ENCODE measurements around the gene BRMS1.
"Not testable (repeated sequence)": the region's sequence is repeated elsewhere in the genome, so short reads cannot be mapped to it uniquely, and the experiment has no call there.

The BRMS1 gene

DNA sequence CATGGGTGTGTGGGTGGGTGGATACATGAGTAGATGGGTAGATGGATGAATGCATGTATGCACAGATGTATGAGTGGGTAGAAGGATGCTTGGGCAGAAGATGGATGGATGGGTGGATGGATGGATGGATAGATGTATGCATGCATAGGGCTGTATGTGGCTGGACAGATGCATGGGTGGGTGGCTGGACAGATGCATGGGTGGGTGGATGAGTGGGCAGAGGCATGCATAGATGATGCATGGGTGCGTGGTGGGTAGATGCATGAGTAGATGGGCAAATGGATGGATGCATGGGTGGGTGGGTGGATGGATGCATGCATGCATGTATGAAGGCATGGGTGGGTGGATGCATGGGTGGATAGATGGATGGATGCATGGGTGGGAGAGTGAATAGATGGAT lies 21.2 kb downstream of the BRMS1 start:
- TF ChIP-seq, protein P1, sequence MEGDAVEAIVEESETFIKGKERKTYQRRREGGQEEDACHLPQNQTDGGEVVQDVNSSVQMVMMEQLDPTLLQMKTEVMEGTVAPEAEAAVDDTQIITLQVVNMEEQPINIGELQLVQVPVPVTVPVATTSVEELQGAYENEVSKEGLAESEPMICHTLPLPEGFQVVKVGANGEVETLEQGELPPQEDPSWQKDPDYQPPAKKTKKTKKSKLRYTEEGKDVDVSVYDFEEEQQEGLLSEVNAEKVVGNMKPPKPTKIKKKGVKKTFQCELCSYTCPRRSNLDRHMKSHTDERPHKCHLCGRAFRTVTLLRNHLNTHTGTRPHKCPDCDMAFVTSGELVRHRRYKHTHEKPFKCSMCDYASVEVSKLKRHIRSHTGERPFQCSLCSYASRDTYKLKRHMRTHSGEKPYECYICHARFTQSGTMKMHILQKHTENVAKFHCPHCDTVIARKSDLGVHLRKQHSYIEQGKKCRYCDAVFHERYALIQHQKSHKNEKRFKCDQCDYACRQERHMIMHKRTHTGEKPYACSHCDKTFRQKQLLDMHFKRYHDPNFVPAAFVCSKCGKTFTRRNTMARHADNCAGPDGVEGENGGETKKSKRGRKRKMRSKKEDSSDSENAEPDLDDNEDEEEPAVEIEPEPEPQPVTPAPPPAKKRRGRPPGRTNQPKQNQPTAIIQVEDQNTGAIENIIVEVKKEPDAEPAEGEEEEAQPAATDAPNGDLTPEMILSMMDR (IDR thresholded peaks at IDR 0.05) = no peak

DNA sequence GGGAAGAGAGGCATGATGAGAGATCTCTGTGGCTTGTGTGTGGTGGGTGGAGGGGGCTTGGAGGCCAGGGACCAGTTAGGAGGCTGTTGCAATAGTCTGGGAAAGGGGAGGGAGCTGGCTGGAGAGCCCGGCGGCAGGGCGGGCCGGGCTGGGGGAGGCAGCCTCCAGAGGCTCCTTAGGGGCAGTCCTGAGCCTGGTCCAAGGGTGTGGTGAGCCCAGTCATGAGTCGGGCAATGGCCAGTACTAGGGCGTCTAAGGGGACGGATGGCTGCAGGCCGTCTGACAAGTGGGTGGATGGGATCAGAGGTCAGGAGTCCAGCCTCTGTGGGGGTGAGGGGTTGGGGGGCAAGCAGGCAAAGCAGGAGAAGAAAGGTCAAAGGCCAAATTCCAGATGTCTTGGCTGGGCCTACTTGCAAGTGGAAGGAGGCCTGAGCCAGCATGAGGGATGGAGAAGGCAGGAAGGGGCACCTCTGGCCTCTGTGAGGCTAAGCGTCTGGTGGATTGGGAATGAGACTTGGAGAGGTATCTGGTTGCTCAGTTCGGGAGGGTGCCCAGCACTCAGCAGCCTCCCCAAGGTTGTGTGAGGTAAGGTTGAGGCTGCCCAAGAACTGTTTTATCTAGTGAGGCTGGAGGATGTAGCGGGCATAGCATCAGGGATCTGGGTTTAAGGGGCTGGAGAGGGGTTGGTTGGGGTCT lies 22.0 kb downstream of the BRMS1 start:
- TF ChIP-seq, protein P1 (IDR thresholded peaks at IDR 0.05) = no peak
- peak; percentile 81 for DNase-seq (ENCODE audit: low spot score)
- Histone ChIP-seq H3K4me3 (no peak overlapping the region), H3K27ac (peak overlapping the region in 1 of 2 donors; percentile 56)

More for the DNA sequence above, 21.2 kb downstream of the BRMS1 start:
- Histone ChIP-seq H3K4me3 (no peak overlapping the region), H3K27ac (no peak overlapping the region)
- DNase-seq (ENCODE audit: low spot score) = no peak

DNA sequence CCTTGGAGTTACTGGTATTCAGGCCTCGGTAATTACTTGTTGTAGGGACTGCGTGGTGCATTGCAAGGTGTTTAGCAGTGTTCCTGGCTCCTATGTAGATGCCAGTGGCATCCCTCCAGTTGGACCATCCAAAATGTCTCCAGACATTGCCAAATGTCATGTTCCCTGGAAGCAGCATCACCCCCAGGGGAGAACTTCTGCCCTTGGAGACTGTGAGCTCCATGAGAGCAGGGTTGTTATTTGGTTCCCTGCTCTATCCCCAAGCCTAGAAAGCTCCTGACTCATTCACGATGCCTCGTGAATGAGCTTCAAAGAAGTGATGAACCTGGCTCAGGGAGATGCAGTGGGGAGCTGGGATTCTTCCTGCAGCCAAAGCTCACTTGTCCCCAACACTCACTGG lies 23.3 kb downstream of the BRMS1 start:
- Histone ChIP-seq H3K27ac (peak overlapping the region in 1 of 2 donors; percentile 56), H3K4me3 (no peak overlapping the region)
- no peak for DNase-seq (ENCODE audit: low spot score)
- TF ChIP-seq, protein P1 (IDR thresholded peaks at IDR 0.05) = no peak

DNA sequence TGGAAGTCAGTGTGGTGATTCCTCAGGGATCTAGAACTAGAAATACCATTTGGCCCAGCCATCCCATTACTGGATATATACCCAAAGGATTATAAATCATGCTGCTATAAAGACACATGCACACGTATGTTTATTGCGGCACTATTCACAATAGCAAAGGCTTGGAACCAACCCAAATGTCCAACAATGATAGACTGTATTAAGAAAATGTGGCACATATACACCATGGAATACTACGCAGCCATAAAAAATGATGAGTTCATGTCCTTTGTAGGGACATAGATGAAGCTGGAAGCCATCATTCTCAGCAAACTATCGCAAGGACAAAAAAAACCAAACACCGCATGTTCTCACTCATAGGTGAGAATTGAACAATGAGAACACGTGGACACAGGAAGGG lies 24.2 kb downstream of the BRMS1 start:
- H3K27ac ChIP-seq; H3K4me3 ChIP-seq; DNase-seq (ENCODE audit: low spot score): not testable (repeated sequence)

DNA sequence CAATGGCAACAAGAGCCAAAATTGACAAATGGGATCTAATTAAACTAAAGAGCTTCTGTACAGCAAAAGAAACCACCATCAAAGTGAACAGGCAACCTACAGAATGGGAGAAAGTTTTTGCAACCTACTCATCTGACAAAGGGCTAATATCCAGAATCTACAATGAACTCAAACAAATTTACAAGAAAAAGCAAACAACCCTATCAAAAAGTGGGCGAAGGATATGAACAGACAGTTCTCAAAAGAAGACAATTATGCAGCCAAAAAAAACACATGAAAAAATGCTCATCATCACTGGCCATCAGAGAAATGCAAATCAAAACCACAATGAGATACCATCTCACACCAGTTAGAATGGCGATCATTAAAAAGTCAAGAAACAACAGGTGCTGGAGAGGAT lies 24.6 kb downstream of the BRMS1 start:
- H3K27ac ChIP-seq; H3K4me3 ChIP-seq; DNase-seq (ENCODE audit: low spot score): not testable (repeated sequence)

DNA sequence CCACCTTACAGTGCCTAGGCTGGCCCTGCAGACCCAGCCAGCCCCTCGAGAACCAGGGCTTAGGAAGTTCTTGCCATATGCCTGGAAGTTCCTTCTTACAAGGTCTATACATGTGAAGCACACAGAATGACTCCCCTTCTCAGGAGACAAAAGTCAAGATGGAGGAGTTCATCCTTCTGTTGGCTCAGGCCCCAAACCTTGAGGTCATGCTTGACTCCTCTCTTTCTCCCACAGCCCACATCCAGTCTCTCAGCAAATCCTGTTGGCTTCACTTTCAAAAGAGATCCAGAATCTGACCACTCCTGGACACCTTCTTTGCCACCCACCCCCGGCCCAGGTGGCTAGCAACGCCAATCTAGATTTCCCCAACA lies 26.3 kb downstream of the BRMS1 start:
- no peak overlapping the region for H3K4me3 ChIP-seq
- H3K27ac ChIP-seq = peak overlapping the region in 1 of 2 donors; percentile 87
- DNase-seq (ENCODE audit: low spot score) = no peak
- TF ChIP-seq, protein P1 (IDR thresholded peaks at IDR 0.05) = no peak

DNA sequence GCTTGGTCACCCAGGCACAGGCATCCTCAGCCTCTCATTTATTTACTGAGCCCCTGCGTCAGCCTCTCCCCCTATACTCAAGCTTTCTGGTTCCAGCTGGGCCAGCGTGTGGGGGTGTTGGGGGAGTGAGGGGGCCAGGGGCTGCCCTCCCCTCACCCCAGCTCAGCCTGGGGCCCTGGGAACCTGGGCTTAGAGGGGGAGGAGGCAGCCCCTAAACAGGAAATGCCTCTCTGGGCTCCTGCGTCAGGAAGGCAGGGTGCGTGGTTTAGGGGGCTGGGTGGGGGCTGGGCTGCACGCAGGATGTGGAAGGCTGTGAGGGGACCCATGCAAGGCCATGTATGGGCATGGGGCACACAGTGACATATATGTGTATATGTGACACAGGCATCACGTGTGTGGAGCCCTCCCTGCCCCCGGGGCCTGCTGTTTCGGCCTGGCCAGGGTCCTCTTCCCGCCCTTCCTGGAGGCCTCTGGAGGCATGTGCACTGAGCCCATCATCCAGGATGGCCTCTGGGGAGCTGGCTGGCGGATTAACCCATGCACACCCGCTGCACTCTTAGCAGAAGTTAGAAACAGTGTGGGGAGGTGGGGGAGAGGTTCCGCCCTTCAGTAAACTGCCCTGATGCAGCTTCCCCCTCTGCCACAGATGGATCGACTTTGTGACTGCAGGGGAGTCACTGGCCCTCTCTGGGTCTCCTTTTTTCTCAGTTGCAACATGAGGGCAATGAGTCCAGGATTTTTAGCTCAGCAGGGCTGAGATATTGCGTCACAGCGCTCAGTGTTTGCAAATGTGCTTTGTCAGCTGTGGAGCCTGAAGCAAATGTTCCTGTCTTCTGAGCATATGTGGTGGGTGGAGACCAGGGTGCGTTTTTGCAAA lies 26.9 kb downstream of the BRMS1 start:
- TF ChIP-seq, protein P1 (IDR thresholded peaks at IDR 0.05) = no peak
- DNase-seq (ENCODE audit: low spot score) = no peak
- Histone ChIP-seq H3K4me3 (peak overlapping the region; percentile 83), H3K27ac (peak overlapping the region; percentile 20 to 87)

DNA sequence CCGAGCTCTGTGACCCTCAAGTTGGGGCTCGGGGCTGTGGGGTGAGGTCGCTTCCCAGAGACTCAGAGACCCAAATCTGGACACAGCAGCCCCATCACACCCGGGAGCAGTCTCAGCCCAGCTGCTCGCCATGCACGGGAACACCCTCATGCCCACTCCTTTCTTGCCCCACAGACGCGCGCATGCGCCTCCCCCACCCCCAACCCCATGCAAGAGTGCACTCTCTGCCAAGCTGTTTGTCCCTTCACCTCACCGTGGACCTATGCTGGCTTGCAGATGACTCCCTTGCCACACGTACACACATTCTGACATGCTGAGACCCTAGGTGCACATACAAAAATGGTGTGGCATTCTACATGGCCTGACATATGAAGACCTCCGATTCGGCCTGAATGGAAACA lies 27.6 kb downstream of the BRMS1 start:
- no peak for DNase-seq (ENCODE audit: low spot score)
- H3K4me3 ChIP-seq = peak overlapping the region; percentile 83
- H3K27ac ChIP-seq = peak overlapping the region; percentile 55 to 87
- TF ChIP-seq, protein P1 (IDR thresholded peaks at IDR 0.05) = no peak
